Endothelial cell of umbilical vein (primary cell): ENCODE data around the gene WBP1L. TPM values are rescaled to one million over a fixed set of nuclear protein-coding genes. Genes with fewer than 3 reads are reported as not detected.

ENCODE experiments used
- BruUV-seq: library from RNA; stranded (reverse); fragments of 400-500 nt; replicated peaks from 2 replicates; lab custom pipeline; 2021; lab: Mats Ljungman, UMichigan
- CTCF ChIA-PET: fragments of 300-600, 350-600 bp; sonication (Branson Sonifier 250); formaldehyde crosslinking; loops from one replicate; lab custom pipeline; 2021; ENCODE audit warnings: antibody characterized with exemption, inconsistent platforms; lab: Charles Lee
- POLR2A ChIA-PET: fragments of 300-600, 350-600 bp; sonication (Branson Sonifier 250); formaldehyde crosslinking; loops from one replicate; lab custom pipeline; 2021; ENCODE audit warnings: antibody characterized with exemption, inconsistent platforms; lab: Charles Lee
- DNase-seq: peaks from one replicate; pipeline ENCODE4 v3.0.0-alpha.2; 2011; ENCODE audit warnings: low read depth, low spot score
- FAIRE-seq: peaks from 2 replicates; lab custom pipeline; 2011; peaks lifted over from hg19 to GRCh38; lab: Jason Lieb, UNC
- H2AFZ ChIP-seq: 2 replicates; pipeline ENCODE4 v1.6.0; 2012; ENCODE audit warnings: low read depth, low read length, control low read depth, inconsistent platforms
- H3K27ac ChIP-seq: 2 replicates; pipeline ENCODE4 v1.5.1; 2011; ENCODE audit warnings: low read depth, mild to moderate bottlenecking, control low read depth, low read length, moderate library complexity; ENCODE audit not compliant: insufficient read depth
- H3K27me3 ChIP-seq, 2 experiments: 2 replicates each; pipeline versions ENCODE4 v1.6.0 to v1.6.1; 2011; ENCODE audit warnings: low read length in 2 of 2, mixed read lengths in 1 of 2; ENCODE audit not compliant: control insufficient read depth in 2 of 2, insufficient read depth in 2 of 2
- H3K36me3 ChIP-seq, 2 experiments: 2 replicates in 1 of 2; 3 replicates in 1 of 2; pipeline ENCODE4 v1.5.1; 2011; ENCODE audit warnings: low read length in 2 of 2, mild to moderate bottlenecking in 1 of 2, moderate library complexity in 1 of 2; ENCODE audit not compliant: control insufficient read depth in 2 of 2, insufficient read depth in 2 of 2; ENCODE audit errors: extremely low read depth in 1 of 2
- H3K4me1 ChIP-seq: 3 replicates; pipeline ENCODE4 v1.5.1; 2011; ENCODE audit warnings: mild to moderate bottlenecking, low read length; ENCODE audit not compliant: control insufficient read depth, insufficient read depth; ENCODE audit errors: extremely low read depth
- H3K4me2 ChIP-seq: 2 replicates; pipeline ENCODE4 v1.6.1; 2011; ENCODE audit warnings: low read length, control low read depth, mixed read lengths; ENCODE audit not compliant: insufficient read depth
- H3K4me3 ChIP-seq, 3 experiments: fragments of 200-600 bp in 1 of 3; sonication (generic), shearing (Covaris generic) in 1 of 3; replicated peaks in 1 of 3; 2 replicates each; pipeline ENCODE4 v1.5.1; 2011 to 2016; ENCODE audit warnings: control low read depth in 3 of 3, low read length in 3 of 3, mild to moderate bottlenecking in 2 of 3, inconsistent platforms in 1 of 3, low read depth in 1 of 3, moderate library complexity in 1 of 3; ENCODE audit not compliant: insufficient read depth in 1 of 3
- H3K79me2 ChIP-seq: 2 replicates; pipeline ENCODE4 v1.6.0; 2012; ENCODE audit warnings: low read length, inconsistent platforms; ENCODE audit not compliant: control insufficient read depth, insufficient read depth
- H3K9ac ChIP-seq: replicated peaks from 2 replicates; pipeline ENCODE3; 2011; ENCODE audit warnings: low read length, control low read depth; ENCODE audit not compliant: insufficient read depth; ENCODE audit errors: extremely low read depth
- H3K9me1 ChIP-seq: replicated peaks from 3 replicates; pipeline ENCODE4 v1.6.0; 2011; ENCODE audit warnings: mild to moderate bottlenecking, low read length; ENCODE audit not compliant: control insufficient read depth, insufficient read depth; ENCODE audit errors: extremely low read depth
- H3K9me3 ChIP-seq: replicated peaks from 2 replicates; pipeline ENCODE4 v1.5.1; 2012; ENCODE audit warnings: low read length, inconsistent platforms; ENCODE audit not compliant: control insufficient read depth, insufficient read depth
- H4K20me1 ChIP-seq: replicated peaks from 2 replicates; pipeline ENCODE3; 2011; ENCODE audit warnings: mild to moderate bottlenecking, low read length; ENCODE audit not compliant: control insufficient read depth, insufficient read depth; ENCODE audit errors: extremely low read depth
- CTCF ChIP-seq, 2 donors: IDR thresholded peaks; 1 replicate in 1 of 2; 2 replicates in 1 of 2; pipeline ENCODE4 v1.5.1; 2011; ENCODE audit warnings: low read length in 2 of 2, mild to moderate bottlenecking in 2 of 2, moderate library complexity in 2 of 2, control low read depth in 1 of 2, inconsistent platforms in 1 of 2, low read depth in 1 of 2; ENCODE audit not compliant: insufficient read depth in 1 of 2; ENCODE audit errors: extremely low read depth in 1 of 2
- EZH2 ChIP-seq: IDR thresholded peaks from 2 replicates; pipeline ENCODE4 v1.6.1; 2012; ENCODE audit warnings: borderline replicate concordance, low read depth, mild to moderate bottlenecking, moderate library complexity, low read length, inconsistent platforms; ENCODE audit not compliant: severe bottlenecking
- FOS ChIP-seq: IDR thresholded peaks from 2 replicates; pipeline ENCODE4 v1.6.1; 2011; ENCODE audit warnings: mild to moderate bottlenecking, low read length, moderate library complexity, borderline replicate concordance; ENCODE audit not compliant: insufficient read depth
- GATA2 ChIP-seq: IDR thresholded peaks from 2 replicates; pipeline ENCODE4 v1.7.0; 2011; ENCODE audit warnings: low read depth, mild to moderate bottlenecking, moderate library complexity, mixed read lengths, low read length; ENCODE audit not compliant: insufficient read length, insufficient read depth
- JUN ChIP-seq: IDR thresholded peaks from 2 replicates; pipeline ENCODE4 v1.6.1; 2011; ENCODE audit warnings: borderline replicate concordance, low read depth; ENCODE audit not compliant: insufficient read length, insufficient read depth
- MAX ChIP-seq: IDR thresholded peaks from 2 replicates; pipeline ENCODE4 v1.6.1; 2011; ENCODE audit not compliant: insufficient read depth, insufficient read length
- MYC ChIP-seq: IDR thresholded peaks from one replicate; pipeline ENCODE4 v1.6.1; 2011; ENCODE audit warnings: mild to moderate bottlenecking, low read depth, low read length
- POLR2A ChIP-seq: IDR thresholded peaks from 2 replicates; pipeline ENCODE4 v1.6.1; 2012; ENCODE audit warnings: low read depth, mild to moderate bottlenecking, control low read depth, low read length
- POLR2AphosphoS5 ChIP-seq: IDR thresholded peaks from 2 replicates; pipeline ENCODE4 v1.6.1; 2012; ENCODE audit warnings: low read depth, mild to moderate bottlenecking, control low read depth, low read length, moderate library complexity; ENCODE audit not compliant: insufficient read depth
- dilution Hi-C: fragments of 300-500 bp; cut with MboI; formaldehyde crosslinking; loops from one replicate; pipeline ENCODE4 v1.15.0; 2019; ENCODE audit warnings: low sequenced_read_pairs; ENCODE audit not compliant: extremely low pct_ligation_motif_present
- intact Hi-C: fragments of 100-400 bp; cut with micrococcal nuclease; formaldehyde crosslinking; loops from one replicate; pipeline ENCODE4 v1.10.0; 2022
- polyA plus RNA-seq, 4 experiments: library from polyadenylated mRNA; depleted of rRNA in 3 of 4; stranded (reverse) in 3 of 4; unstranded in 1 of 4; fragments of >200 nt; gene quantifications; 2 replicates each; pipeline versions ENCODE4 v1.2.1 to v1.2.3, GENCODE V29; 2011 to 2012; ENCODE audit warnings: missing spikeins in 1 of 4
- total RNA-seq: library from RNA; stranded (reverse); gene quantifications from 2 replicates; pipeline ENCODE4 v1.2.3, GENCODE V29; 2021

WBP1L gene
- total and polyA plus RNA-seq, 2 donors (not counting 3 experiments of a cell fraction or from before 2014, with no cell fraction given): 46.0 to 70.3 TPM

GRCh38 chr10:102702742-102703141 lies 41.0 kb upstream of the WBP1L start:
- H4K20me1 ChIP-seq: no peaks in the 10 kb centered on the region
- CTCF ChIA-PET: no interaction called here
- dilution Hi-C loops: no loop called here
- no peaks in the 10 kb centered on the region for H3K27me3 ChIP-seq
- H3K4me1 ChIP-seq: no peaks in the 10 kb centered on the region
- no peak overlapping the region for H2AFZ ChIP-seq
- H3K9me3 ChIP-seq: no peaks in the 10 kb centered on the region
- DNase-seq: no peak
- POLR2A ChIA-PET: interaction anchor here (0.7 kb wide), 1 partner anchor 461 kb away, joined by 5 read pairs; no protein-coding TSS in a partner anchor
- no peak overlapping the region for H3K27ac ChIP-seq
- H3K4me3 ChIP-seq: no peak overlapping the region
- no peak overlapping the region for H3K9ac ChIP-seq
- H3K36me3 ChIP-seq: peaks cover 0 to 3% of the 10 kb centered on the region in 2 experiments
- no TSS peak for BruUV-seq
- no peaks in the 10 kb centered on the region for H3K79me2 ChIP-seq
- intact Hi-C loops: no loop called here
- TF ChIP-seq POLR2AphosphoS5 (no peak), EZH2 (no peak), CTCF (IDR thresholded peaks at IDR 0.05; ENCODE audit: extremely low read depth in 1 of 2, insufficient read depth in 1 of 2, low read depth in 1 of 2, low read length in 2 of 2) (no peak), MYC (no peak), FOS (no peak), GATA2 (no peak), POLR2A (no peak), JUN (no peak), MAX (no peak)
- no peak for FAIRE-seq
- no peaks in the 10 kb centered on the region for H3K9me1 ChIP-seq
- no peak overlapping the region for H3K4me2 ChIP-seq
